ENCODE results near the gene SMDT1. TPM values are rescaled to one million over a fixed set of nuclear protein-coding genes. Genes with fewer than 3 reads are reported as not detected.

Gene SMDT1
- polyA plus RNA-seq, 3 donors: 41.8 to 182 (median 180) TPM

GRCh38 chr22:42061041-42061440, 18.5 kb upstream of the SMDT1 start:
- no peak overlapping the region for H3K4me3 Mint-ChIP-seq
- no peak for TF ChIP-seq CTCF (IDR thresholded peaks at IDR 0.05)
- H3K36me3 ChIP-seq (replicated peaks in 1 of 2; ENCODE audit: control insufficient read depth in 1 of 2, insufficient read depth in 2 of 2, low read length in 2 of 2): peaks cover 75 to 81% of the 10 kb centered on the region in 2 donors
- no peak overlapping the region for H3K27ac ChIP-seq (ENCODE audit: low read depth in 1 of 2, low read length in 2 of 2)
- H3K27ac Mint-ChIP-seq: peak overlapping the region in 2 of 7 donors; percentile 58 to 69
- peaks cover 7% of the 10 kb centered on the region for H3K4me1 Mint-ChIP-seq
- H4K20me1 ChIP-seq (ENCODE audit: insufficient read depth, low read length): peaks cover 60% of the 10 kb centered on the region
- intact Hi-C loops (cut with micrococcal nuclease): no loop called here
- H3K36me3 Mint-ChIP-seq: peaks cover 79 to 90% of the 10 kb centered on the region in 2 donors
- peaks cover 33 to 43% of the 10 kb centered on the region in 2 donors for H3K9me3 ChIP-seq (replicated peaks in 1 of 2; ENCODE audit: control insufficient read depth in 1 of 2, insufficient read depth in 1 of 2, low read length in 2 of 2)
- 100% methylated on average over 5 of the region's 7 CpGs for WGBS (ENCODE audit: insufficient coverage)
- no peak overlapping the region for H3K9ac ChIP-seq (ENCODE audit: insufficient read depth, low read length, poor library complexity, severe bottlenecking)
- peaks cover 20% of the 10 kb centered on the region for H3K79me2 ChIP-seq (ENCODE audit: insufficient read depth, low read length)
- no peak overlapping the region for H3K4me2 ChIP-seq (replicated peaks; ENCODE audit: extremely low read depth, low read length, poor library complexity, severe bottlenecking)
- no peaks in the 10 kb centered on the region for H3K27me3 ChIP-seq (ENCODE audit: control insufficient read depth in 2 of 2, insufficient read depth in 2 of 2, low read length in 2 of 2)
- H3K27me3 Mint-ChIP-seq (ENCODE audit: low read depth in 3 of 3): peaks cover 0 to 3% (median 0%) of the 10 kb centered on the region in 3 donors
- no peak overlapping the region for H2AFZ ChIP-seq (ENCODE audit: insufficient read depth, low read depth, low read length, poor library complexity, severe bottlenecking)
- no peaks in the 10 kb centered on the region for H3K4me1 ChIP-seq (ENCODE audit: control insufficient read depth in 1 of 2, insufficient read depth in 2 of 2, low read length in 2 of 2)
- H3K9me3 Mint-ChIP-seq: peaks cover 32 to 47% (median 42%) of the 10 kb centered on the region in 7 donors
- no peak overlapping the region for H3K4me3 ChIP-seq (replicated peaks in 1 of 3; ENCODE audit: low read depth in 2 of 3, low read length in 3 of 3)
- no peak for DNase-seq

- no peak overlapping the region for H3K4me2 ChIP-seq (replicated peaks; ENCODE audit: extremely low read depth, low read length, poor library complexity, severe bottlenecking)
- H3K4me3 ChIP-seq (replicated peaks in 1 of 3; ENCODE audit: low read depth in 2 of 3, low read length in 3 of 3): no peak overlapping the region
- Mint-ChIP-seq H3K4me3 (no peak overlapping the region), H3K27me3 (ENCODE audit: low read depth in 3 of 3) (peaks cover 0 to 2% (median 0%) of the 10 kb centered on the region in 3 donors), H3K9me3 (peaks cover 23 to 36% (median 32%) of the 10 kb centered on the region in 7 donors), H3K36me3 (peaks cover 88 to 98% of the 10 kb centered on the region in 2 donors), H3K4me1 (peaks cover 11% of the 10 kb centered on the region), H3K27ac (peak overlapping the region in 2 of 7 donors; percentile 4 to 55)
- H3K4me1 ChIP-seq (ENCODE audit: control insufficient read depth in 1 of 2, insufficient read depth in 2 of 2, low read length in 2 of 2): no peaks in the 10 kb centered on the region
- no peaks in the 10 kb centered on the region for H3K27me3 ChIP-seq (ENCODE audit: control insufficient read depth in 2 of 2, insufficient read depth in 2 of 2, low read length in 2 of 2)
- peaks cover 33 to 34% of the 10 kb centered on the region in 2 donors for H3K9me3 ChIP-seq (replicated peaks in 1 of 2; ENCODE audit: control insufficient read depth in 1 of 2, insufficient read depth in 1 of 2, low read length in 2 of 2)
- peaks cover 91 to 97% of the 10 kb centered on the region in 2 donors for H3K36me3 ChIP-seq (replicated peaks in 1 of 2; ENCODE audit: control insufficient read depth in 1 of 2, insufficient read depth in 2 of 2, low read length in 2 of 2)
- H2AFZ ChIP-seq (ENCODE audit: insufficient read depth, low read depth, low read length, poor library complexity, severe bottlenecking): no peak overlapping the region
- no peak overlapping the region for H3K9ac ChIP-seq (ENCODE audit: insufficient read depth, low read length, poor library complexity, severe bottlenecking)
- H3K79me2 ChIP-seq (ENCODE audit: insufficient read depth, low read length): peaks cover 36% of the 10 kb centered on the region
- peaks cover 76% of the 10 kb centered on the region for H4K20me1 ChIP-seq (ENCODE audit: insufficient read depth, low read length)
- peak overlapping the region in 1 of 2 donors; percentile 17 for H3K27ac ChIP-seq (ENCODE audit: low read depth in 1 of 2, low read length in 2 of 2)
- no peak for DNase-seq
- TF ChIP-seq CTCF (IDR thresholded peaks at IDR 0.05): no peak
- intact Hi-C loops (cut with micrococcal nuclease): no loop called here
- WGBS (ENCODE audit: insufficient coverage): 90% methylated on average over 2 of the region's 10 CpGs
Observed at GRCh38 chr22:42062506-42063170, 16.9 kb upstream of the SMDT1 start.
